T1000 (cell line): Measurements from ENCODE around the gene LRRN4.

Experiments
- DNase-seq: peaks from one replicate; lab custom pipeline; 2025; ENCODE audit warnings: mixed read lengths; lab: John Stamatoyannopoulos, UW

The LRRN4 gene

DNA sequence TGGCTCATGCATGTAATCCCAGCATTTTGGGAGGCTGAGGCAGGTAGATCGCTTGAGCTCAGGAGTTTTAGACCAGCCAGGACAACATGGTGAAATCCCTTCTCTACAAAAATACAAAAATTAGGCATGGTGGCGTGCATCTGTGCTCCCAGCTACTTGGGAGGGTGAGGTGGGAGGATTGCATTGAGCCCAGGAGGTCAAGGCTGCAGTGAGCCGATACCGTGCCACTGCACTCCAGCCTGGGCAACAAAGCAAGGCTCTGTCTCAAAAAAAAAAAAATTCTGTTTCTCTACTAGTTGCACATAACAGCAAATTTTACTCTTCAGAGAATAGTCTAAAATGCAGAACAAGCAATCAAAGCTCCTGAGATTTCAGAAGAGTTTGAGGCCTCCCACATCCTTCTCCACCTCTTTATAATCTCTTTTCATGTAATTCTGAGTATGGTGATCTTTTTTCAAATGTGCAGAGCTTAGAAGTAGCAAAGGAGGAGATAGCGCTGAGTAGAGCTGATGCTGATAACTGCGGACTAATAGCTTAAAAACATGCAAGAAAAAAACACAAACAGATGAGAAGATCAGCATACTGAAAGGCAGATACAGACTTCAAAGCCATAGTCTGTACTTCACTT lies 23.3 kb downstream of the LRRN4 start:
- DNase-seq: no peak

DNA sequence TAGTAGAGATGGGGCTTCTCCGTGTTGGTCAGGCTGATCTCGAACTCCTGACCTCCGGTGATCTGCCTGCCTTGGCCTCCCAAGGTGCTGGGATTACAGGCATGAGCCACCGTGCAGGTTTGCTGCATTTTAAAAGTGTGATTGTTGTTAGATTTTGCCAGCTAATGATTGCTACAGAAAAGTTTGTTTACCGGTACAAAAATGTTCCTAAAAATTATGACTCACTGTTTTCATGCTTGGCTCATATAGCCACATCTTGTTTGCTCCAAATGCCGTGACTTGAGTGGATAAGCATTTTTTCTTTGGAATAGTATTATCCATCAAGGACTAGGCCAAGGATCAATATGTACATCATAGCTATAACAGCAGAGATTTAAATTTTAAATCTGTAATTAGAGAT lies 24.3 kb downstream of the LRRN4 start:
- no peak for DNase-seq

DNA sequence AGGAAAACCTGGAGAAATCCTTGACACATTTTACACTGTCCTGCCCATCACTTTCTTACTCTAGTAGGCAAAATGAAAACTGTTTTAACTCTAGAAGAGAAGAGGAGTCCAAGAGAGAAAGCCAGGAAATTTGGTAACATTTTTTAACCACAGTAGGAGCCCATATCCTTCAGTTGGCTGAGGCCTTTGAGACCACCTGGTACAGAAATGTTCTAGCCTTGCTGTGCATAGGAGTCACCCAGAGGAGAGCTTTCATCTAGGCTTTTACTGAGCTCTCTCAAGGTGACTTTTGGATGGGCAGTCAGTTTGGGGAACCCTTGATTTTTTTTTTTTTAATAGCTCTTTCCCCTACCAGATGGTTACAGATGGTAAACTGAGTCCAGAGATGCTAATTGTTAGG lies 25.0 kb downstream of the LRRN4 start:
- no peak for DNase-seq

DNA sequence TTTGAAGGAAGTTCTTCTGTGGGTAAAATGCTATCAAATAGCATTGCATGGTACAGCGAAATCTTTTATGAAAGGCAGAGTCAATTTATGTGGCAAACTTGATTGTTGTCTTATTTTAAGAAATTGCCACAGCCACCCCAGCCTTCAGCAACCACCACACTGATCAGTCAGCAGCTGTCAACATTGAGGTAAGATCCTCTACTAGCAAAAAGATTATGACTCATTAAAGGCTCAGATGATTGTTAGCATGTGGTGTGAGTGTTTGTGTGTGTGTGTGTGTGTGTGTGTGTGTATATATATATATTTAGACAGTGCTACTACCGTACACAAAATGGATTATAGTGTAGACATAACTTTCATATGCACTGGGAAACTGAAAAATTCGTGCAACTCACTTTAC lies 27.8 kb downstream of the LRRN4 start:
- DNase-seq: no peak

DNA sequence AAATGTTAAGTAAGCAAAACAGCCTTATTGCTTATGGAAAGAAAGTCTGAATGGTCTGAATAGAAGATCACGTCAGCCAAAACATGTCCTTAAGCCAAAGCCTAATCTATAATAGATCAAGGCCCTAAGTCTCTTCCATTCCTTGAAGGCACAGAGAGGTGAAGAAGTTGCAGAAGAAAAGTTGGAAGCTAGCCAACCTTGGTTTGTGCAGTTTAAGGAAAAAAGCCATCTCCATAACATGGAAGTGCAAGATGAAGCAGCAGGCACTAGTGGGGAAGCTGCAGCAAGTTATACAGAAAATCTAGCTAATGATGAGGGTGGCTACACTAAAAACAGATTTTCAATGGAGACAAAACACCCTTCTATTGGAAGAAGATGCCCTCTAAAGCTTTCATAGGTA lies 29.1 kb downstream of the LRRN4 start:
- DNase-seq: no peak

DNA sequence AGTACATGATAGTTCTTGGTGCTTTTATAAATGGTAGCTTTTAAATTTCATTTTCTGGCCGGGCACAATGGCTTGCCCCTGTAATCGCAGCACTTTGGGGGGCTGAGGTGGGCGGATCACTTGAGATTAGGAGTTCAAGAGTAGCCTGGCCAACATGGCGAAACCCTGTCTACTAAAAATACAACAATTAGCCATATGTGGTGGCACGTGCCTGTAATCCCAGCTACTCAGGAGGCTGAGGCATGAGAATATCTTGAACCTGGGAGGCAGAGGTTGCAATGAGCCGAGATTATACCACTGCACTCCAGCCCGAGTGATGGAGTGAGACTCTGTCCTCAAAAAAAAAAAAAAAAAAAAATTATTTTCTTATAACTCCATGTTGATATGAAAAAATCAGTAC lies 36.0 kb downstream of the LRRN4 start:
- no peak for DNase-seq

DNA sequence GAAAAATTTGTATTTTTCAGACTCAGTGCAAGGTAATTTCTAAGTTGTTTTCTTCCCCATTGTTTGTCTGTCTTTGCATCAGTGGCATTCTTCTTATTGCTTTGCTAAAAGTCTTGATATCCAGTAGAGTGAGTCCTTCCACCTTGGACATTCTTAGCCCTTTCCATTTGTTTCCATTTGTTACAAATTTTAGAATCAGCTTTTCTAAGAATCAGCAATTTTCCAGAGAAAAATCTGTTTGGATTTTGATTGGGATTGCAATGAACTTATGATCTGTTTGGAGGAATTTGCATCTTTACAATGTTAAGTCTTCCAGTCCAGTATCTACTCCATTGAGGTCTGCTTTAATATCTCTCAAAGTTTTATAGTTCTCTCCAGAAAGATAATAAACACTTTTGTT lies 36.4 kb downstream of the LRRN4 start:
- DNase-seq: no peak

DNA sequence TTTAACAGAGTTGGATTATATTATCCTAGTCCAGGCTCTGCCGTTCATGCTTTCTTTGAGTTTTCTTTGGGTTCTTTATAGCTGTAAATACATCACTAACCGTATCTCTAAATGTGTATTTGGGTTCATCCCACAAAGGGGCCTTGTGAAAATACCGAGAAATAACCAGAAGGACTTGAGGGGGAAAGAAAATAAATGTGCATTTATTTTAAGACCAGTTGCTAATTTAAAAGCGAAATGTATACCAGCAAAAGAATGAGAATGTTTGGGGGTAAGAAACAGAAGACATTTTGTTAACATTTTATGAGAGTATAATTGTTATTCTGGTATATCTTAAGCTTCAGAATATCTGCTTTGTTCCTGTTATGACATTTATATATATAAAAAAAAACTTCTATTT lies 38.9 kb downstream of the LRRN4 start:
- DNase-seq: no peak

DNA sequence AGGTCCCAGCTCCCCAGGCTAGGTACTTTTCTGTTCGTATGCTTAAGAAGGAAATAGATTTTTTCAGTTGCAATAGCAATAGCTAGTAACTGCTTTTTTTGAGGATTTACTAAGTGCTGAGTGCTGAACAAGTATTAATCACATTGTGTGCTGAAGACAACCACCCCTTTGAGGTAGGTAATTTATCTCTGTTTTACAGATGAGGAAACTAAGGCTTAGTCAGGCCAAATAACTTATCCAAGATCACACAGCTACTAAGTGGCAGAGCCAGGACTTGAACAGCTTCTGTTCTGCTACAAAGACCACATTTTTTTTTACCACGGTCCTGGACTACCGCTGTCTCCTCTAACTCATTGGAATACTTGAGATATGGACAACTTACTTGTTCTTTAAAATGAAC lies 39.8 kb downstream of the LRRN4 start:
- DNase-seq: no peak

DNA sequence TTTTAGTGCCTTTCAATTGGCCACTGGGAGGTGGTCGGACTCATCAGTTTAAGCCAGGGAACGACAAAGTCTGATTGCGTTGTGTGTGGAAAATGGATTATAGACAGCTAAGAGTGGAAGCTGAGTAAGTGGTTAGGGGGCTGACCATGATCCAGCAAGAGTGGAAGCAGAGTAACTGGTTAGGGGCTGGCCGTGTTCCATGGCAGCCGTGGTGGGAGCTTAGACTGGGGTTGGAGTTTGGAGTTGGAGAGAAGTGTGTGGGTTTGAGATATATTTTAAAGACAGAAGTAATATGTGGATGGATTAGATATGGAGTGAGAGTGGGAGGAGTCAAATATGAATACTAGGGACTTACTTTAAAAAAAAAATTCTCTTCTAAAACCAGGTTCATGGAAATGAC lies 41.7 kb downstream of the LRRN4 start:
- DNase-seq: no peak

DNA sequence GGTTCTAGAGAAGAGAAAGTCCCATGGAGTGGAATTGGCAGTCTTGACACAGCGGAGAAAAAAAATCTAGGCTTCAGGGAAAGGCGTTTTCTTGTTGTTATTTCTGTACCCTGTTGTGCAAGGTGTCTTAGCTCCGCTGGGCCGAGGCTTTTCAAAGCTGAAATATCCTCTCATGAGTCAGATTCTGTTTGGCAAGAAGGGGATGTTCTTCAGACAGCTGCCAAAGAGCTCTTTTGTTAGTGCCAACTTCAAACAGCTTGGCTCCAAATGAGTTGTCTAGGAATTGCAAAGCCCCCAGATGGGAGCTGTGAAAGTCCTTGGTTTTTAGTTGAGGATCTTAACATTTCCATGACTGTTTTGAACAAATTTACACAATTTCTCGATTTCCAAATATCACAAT lies 45.6 kb downstream of the LRRN4 start:
- no peak for DNase-seq

DNA sequence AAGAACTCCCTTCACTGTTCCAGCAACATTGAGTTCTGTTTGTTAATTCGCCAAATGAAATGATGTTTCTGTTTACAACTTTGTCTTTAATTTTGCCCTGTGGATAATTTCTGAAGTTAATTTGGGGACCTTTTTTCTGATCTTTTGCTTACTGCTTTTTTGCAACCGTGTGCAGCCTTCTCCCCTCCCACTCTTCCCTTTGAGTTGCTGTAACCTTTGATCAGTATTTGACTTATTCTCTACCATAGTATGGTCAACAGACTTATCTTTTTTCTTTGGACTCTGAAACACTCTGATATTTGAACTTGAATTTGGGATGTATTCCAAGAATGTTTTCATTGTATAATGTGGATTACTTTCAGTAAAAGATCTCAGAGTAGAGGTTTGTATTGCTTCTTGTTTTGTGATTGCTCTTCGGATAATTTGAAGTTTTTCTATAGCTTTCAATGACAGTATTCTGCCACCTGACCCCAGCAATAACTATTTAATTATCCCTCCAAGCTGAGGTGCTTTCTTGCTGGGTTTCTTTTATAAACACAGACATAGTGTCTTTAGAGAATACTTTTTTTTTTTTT lies 46.2 kb downstream of the LRRN4 start:
- no peak for DNase-seq

DNA sequence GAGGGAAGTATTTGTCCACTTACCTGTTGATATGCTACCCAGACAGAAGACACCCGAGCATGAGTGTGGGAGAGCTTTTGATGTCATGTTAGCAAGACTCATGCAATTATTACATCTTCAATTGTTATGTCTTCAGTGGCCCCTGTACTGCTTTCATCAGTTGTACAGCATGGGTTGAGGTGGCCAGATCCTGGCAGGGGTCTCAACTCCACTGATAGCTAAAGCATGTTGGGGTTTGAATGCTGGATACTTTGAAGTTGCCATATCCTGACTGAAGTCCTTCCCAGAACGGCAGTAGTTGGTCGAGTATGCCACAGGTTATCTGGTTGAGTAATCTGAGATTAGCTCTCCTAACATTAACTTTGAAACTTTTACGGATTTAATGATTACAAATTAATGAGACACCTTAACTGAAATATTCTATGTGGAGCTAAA lies 46.7 kb downstream of the LRRN4 start:
- no peak for DNase-seq

DNA sequence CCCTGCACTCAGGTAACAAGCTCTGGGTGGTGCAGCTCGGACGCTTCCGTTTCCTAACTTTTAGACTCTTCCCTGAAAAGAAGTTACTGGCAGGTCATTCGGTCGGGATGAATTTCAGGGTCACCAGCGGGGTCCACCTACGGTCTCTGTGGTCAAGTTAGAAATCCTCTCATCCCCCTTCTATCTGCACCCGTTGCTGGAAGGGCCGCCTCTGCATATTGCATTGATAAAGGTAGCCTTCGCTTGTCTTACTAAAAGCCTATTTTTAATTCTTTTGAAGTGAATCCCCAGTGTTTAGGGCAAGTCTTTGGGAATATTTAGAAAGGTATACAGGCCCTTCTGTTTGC lies 47.3 kb downstream of the LRRN4 start:
- no peak for DNase-seq

DNA sequence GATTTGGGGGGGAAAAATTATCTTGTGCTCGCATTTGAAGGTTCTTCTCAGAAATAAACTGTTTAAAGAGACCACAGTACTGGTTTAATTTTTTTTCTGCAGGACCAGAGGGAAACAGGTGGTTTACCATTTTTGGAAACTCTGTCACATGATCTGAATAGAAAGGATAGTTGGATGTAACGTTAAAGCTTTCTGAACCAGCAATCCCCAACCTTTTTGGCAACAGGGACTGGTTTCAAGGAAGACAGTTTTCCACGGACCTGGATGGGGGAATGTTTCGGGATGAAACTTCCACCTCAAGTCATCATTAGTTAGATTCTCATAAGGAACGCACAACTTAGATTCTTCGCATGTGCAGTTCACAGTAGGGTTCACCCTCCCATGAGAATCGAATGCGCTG lies 53.0 kb downstream of the LRRN4 start:
- no peak for DNase-seq

DNA sequence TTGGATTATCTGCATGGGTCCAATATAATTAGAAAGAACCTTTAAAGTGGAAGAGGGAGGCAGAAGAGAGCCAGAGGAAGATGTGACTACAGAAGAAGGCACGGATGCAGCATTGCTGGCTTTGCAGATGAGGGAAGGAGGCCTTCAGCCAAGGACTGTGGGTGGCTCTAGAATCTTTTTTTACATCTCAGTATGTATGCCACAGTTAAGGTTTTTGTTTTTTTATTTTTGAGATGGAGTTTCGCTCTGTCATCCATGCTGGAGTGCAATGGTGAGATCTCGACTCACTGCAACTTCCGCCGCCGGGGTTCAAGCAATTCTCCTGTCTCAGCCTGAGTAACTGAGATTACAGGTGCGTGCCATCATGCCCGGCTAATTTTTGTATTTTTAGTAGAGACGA lies 54.1 kb downstream of the LRRN4 start:
- no peak for DNase-seq

DNA sequence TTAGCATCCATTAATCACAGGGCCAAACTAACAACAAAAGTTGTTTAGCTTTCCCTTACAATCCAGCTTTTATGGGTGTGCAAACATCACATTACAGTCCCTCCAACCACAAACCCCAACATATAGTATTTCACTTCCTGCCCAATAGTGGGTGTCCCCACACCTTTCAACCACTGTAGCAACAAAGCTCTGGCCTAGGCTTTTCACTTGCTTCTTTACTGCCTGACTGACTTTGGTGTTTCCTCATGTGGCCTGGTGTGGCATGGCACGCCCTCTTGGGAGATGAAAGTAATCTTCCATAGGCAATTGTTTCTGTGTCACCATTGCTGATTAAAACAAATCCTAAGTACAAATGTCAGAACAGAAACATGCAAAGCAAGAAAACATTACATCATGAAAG lies 57.1 kb downstream of the LRRN4 start:
- DNase-seq: no peak

DNA sequence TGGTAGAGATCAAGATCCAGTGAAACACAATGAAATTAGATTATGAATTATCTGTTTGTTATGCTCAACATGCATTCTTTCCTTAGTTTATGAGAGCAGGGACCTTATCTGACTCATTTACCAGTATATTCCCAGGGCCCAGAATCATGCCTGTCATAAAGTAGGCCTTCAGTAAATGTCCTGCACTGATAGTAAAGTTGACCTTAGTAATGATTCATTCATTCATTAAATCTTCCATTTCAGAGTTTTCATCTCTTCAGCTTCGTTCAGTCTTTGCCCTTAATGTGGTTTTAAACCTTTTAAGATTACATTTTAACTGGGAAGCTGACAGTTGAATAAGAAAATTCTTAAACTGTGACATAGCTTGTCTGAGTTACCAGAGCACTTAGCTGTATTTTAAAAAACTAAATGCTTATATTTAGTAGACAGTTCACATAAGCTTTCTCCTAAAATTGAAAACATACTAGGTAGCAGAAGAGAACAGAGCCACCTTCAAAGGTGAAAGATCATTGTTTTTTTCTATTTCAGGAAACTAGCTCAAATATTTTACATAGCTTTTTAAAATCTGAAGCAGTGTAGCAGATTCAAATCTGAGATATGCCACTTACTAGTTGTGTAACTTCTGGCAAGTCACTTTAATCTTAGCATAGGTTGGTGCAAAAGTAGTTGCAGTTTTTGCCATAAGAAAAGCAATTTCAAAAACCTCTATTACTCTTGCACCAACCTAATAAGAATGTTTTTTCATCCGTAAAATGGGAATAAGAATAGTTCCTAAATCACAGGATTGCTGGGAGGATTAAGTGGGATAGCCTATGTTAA lies 62.0 kb downstream of the LRRN4 start:
- DNase-seq: no peak

DNA sequence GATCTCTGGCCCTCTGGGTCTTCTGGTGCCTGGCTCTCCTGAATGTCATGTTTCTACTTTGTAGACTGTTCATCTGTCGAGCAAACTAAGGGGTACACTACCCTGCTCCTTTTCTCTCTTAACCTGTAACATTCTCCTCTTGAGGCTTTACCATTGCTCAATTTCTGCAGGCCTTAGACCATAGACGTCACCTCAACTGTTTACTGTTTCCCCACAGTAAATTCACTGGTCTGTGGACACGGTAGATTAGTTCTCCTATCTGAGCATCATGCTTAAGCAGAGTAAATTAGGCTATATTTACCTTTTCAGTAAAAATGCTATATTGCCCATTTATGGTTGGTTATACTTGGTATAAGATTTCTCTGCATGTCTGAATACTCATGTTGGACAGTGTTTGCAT lies 62.9 kb downstream of the LRRN4 start:
- no peak for DNase-seq
